Adrenal gland (tissue), 5 donors: ENCODE measurements around the gene UCHL3.

Experiments used
- POLR2A ChIP-seq, 2 donors: fragments of 450-650 bp; IDR thresholded peaks; one replicate each; pipeline ENCODE4 v1.6.1; 2017; ENCODE audit warnings: antibody characterized with exemption in 2 of 2, mild to moderate bottlenecking in 2 of 2, moderate library complexity in 1 of 2
- TF ChIP-seq, protein P1 (sequence below), 6 experiments: fragments of 450-650 bp in 4 of 6; fragments of 200-600 bp in 2 of 6; sonication (generic) in 1 of 6; IDR thresholded peaks; 1 replicate in 5 of 6; 2 replicates in 1 of 6; pipeline versions ENCODE4 v1.5.1 to v1.8.0; 2016 to 2021; ENCODE audit warnings: antibody characterized with exemption in 6 of 6, mild to moderate bottlenecking in 2 of 6, moderate library complexity in 1 of 6
- donor health status: DM: no; HTN: no; CAD: no.

- TF ChIP-seq, protein P1, sequence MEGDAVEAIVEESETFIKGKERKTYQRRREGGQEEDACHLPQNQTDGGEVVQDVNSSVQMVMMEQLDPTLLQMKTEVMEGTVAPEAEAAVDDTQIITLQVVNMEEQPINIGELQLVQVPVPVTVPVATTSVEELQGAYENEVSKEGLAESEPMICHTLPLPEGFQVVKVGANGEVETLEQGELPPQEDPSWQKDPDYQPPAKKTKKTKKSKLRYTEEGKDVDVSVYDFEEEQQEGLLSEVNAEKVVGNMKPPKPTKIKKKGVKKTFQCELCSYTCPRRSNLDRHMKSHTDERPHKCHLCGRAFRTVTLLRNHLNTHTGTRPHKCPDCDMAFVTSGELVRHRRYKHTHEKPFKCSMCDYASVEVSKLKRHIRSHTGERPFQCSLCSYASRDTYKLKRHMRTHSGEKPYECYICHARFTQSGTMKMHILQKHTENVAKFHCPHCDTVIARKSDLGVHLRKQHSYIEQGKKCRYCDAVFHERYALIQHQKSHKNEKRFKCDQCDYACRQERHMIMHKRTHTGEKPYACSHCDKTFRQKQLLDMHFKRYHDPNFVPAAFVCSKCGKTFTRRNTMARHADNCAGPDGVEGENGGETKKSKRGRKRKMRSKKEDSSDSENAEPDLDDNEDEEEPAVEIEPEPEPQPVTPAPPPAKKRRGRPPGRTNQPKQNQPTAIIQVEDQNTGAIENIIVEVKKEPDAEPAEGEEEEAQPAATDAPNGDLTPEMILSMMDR (IDR thresholded peaks at IDR 0.05) = no peak
- TF ChIP-seq POLR2A (IDR thresholded peaks at IDR 0.05) = no peak
These were observed 89.9 kb downstream of the UCHL3 start for GRCh38 chr13:75639454-75639853.
